GM23248 (cell line): ENCODE data around the gene SP3.
A peak's percentile ranks its signal among the peaks of the same experiment; 100 is the strongest.

ENCODE experiments used
- EZH2 ChIP-seq: fragments of 200-600 bp; sonication (generic); IDR thresholded peaks from 2 replicates; pipeline ENCODE4 v1.6.1; 2018; ENCODE audit warnings: antibody characterized with exemption, mild to moderate bottlenecking; ENCODE audit not compliant: insufficient read depth, poor library complexity, severe bottlenecking
- EZH2phosphoT487 ChIP-seq: fragments of 200-600 bp; sonication (generic); IDR thresholded peaks from 2 replicates; pipeline ENCODE4 v1.6.1; 2018; ENCODE audit warnings: antibody characterized with exemption, moderate library complexity, mild to moderate bottlenecking, low read depth; ENCODE audit not compliant: insufficient read depth

DNA sequence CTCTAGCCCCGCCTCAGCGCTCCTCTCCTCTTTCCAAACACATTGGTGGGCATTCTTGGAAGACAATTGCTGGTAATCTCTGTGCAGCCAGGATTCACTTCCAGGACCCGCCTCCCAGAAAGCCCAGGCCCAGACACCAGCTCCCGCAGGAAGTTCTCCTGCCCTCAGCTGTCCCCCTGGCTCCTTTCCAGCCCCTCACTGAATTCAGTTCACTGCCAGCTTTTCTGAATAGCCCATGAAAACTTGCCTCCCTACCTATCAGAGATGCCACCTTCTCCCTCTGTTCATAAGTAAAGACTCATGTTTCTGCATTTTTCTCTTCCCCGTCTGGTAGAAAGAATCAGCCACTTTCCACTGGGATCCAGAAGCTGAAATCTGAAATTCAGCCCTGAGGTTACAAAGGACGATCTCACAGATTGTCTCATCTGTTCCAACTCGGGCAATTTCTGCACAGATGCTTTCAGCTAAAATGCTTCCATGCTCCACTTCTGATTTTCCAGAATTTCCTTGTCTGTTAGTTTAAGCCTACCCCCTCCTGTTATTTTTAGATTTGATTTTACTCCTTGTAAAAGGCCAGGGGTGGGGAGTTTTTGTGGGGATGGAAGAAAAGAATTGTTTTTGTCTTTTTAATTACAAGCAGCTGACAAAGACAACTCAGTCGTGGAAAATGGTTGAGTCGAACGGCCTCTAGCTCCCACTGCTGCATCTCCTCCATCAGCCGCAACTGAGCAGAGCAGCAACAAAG lies 98.1 kb downstream of the SP3 start:
- TF ChIP-seq EZH2phosphoT487 (no peak), EZH2 (peak; percentile 33)
